HG03103 (cell line): ENCODE results near the gene ARHGAP5.
A peak's percentile ranks its signal among the peaks of the same experiment; 100 is the strongest.

Source experiments
- ATAC-seq: cut with Tn5 transposase; IDR thresholded peaks from one replicate; pipeline ENCODE4 v1.9.1; 2021; ENCODE audit warnings: low read depth; ENCODE audit not compliant: unreplicated experiment

Gene ARHGAP5, protein sequence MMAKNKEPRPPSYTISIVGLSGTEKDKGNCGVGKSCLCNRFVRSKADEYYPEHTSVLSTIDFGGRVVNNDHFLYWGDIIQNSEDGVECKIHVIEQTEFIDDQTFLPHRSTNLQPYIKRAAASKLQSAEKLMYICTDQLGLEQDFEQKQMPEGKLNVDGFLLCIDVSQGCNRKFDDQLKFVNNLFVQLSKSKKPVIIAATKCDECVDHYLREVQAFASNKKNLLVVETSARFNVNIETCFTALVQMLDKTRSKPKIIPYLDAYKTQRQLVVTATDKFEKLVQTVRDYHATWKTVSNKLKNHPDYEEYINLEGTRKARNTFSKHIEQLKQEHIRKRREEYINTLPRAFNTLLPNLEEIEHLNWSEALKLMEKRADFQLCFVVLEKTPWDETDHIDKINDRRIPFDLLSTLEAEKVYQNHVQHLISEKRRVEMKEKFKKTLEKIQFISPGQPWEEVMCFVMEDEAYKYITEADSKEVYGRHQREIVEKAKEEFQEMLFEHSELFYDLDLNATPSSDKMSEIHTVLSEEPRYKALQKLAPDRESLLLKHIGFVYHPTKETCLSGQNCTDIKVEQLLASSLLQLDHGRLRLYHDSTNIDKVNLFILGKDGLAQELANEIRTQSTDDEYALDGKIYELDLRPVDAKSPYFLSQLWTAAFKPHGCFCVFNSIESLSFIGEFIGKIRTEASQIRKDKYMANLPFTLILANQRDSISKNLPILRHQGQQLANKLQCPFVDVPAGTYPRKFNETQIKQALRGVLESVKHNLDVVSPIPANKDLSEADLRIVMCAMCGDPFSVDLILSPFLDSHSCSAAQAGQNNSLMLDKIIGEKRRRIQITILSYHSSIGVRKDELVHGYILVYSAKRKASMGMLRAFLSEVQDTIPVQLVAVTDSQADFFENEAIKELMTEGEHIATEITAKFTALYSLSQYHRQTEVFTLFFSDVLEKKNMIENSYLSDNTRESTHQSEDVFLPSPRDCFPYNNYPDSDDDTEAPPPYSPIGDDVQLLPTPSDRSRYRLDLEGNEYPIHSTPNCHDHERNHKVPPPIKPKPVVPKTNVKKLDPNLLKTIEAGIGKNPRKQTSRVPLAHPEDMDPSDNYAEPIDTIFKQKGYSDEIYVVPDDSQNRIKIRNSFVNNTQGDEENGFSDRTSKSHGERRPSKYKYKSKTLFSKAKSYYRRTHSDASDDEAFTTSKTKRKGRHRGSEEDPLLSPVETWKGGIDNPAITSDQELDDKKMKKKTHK (N-terminal part only)

DNA sequence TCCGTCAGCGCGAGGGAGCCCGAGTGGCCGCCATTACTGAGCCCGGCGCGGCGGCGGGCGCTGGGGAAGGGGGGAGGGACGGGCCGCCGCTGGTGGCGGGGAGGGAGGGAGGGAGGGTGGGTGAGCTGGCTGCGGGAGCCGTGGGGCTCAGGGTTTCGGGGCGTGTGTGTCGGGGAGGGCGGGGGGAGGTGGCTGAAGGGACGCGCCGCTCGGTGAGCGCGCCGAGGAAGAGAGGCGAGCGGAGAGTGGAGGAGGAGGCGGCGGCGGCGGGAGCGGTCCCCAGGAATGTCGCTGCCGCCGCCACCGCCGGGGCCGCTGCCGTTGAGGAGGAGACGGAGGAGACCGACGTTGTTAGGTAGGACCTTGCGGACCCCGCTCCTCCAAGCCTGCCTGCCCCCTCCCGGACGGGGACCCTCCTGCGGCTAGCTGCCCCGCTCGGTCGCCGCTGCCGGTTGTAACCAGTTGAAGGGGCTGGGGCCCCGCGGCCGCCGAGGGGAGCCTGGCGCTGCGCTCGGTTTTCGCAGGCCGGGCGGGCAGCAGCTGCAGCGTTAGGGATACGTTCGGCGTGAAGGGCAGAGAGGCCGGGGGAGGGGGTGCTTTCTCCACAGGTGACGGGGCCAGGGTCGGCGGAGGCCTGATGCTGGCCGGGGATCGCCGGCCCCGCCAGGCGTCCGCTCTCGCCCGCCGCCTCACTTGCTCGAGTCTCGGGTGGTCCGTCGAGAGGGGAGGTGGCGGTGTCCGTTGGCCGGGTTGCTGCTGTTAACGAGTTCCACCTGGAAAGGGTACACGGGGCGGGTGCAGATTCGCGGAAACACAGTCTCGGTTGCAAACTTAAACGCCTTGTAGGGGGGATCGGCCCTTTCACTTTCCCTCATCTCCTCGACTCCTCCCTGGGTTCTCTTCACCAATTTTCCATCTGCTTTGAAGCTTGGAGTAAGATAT lies at the start of gene ARHGAP5:
Gene ARHGAP5 (plus strand): TSS at position 224 of the 942 bp plus-strand sequence. CDS start 13,366 bp downstream, outside the sequence.
- ATAC-seq: peak; percentile 36

DNA sequence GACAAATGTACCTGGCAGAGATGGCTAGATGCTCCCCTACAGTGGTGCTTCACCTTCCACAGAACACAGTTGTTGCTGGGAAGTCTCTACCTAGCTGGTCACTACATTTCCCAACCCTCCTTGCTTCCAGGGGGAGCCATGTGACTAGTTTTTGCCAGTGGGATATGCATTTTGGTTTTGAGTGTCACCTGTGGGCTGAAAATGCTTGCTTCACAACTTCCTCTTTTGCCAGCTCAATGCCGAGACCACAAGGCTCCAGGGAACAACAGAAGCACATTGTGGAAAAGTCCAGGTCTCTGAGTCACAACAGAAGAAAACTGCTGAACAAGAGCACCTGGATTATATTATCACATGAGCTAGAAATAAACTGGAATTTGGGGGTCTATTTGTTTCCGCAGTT lies 48.5 kb upstream of the ARHGAP5 start:
- ATAC-seq: no peak

DNA sequence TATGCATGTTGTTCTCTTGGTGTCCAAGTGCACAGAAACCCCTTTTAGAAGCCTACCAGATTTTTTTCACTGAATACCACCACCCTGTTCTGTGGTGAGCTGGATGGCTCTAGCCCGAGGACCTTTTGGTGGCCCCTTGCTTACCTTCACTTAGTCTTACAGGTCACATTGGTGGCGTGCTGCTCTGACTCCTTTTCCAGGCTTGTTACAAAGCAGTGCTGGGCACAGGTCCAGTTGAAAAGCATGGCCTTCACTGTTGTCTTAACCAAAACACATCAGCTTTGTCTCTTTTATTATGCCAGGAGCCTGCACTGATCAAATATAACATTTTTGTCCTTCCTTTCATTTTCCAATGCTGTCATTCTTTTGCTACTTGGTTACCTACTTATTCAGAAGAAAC lies 43.6 kb upstream of the ARHGAP5 start:
- ATAC-seq: no peak

DNA sequence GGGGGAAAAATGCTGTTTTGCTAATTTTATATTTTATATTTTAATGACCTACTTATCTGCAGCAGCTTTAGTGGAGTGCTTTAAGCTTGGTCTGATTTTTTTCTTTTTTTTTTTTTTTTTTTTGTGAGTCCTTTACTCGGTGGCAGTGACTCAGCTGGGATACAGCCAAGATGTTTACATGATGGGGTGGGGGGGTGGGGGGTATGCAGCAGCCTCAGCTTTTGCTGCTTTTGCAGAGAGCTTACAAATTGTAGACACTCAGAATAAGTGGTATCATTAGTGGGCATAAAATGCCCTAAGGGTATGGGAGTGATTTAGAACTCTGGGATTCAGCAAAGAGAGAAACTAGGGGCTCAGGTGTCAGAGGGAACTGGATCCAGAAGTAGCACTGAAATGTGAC lies 38.2 kb upstream of the ARHGAP5 start:
- no peak for ATAC-seq

DNA sequence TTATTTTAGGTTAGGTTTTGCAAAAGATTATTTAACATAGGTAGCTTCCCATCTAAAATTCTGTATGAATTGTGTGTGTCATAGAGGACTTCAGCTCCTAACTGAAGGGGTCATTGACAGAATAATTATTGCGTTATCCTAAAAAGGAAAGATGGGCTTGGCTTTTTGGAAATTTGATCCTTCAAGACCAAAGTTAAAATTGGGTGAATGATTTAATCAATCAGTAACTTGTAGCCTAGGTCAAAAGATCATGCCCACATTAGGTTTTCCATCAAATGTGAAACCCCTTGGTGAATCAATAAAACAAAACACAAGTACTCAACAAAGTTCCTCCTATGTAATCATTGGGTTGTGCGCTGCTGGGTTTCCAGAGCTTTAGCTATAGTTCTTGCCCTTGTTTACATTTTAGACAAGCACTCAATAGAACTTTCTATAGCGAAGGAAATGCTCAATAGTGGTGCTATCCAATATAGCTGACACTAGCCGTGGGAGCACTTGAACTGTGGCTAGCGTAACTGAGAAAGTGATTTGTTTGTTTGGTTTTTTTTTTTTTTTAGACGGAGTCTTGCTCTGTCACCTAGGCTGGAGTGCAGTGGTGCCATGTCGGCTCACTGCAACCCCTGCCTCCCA lies 37.6 kb upstream of the ARHGAP5 start:
- ATAC-seq: no peak

DNA sequence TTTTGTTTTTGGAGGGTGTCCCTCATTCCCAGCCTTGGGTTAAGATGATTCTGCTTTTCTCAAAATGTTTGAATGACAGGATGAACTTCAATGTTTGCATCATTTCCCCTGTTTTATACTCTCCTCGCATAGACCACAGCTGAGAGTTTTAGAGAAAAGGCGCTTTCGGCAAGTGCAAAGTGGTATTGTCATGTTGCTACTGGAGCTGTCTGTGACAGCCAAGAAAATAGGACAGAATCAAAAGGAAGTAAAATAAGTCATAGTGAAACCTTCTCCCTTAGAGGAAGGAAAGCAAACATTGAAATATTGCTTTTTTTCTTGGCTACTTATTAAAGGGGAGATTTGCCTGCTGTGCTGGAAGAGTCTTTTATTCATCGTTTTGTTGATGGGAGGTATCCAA lies 33.5 kb upstream of the ARHGAP5 start:
- no peak for ATAC-seq

DNA sequence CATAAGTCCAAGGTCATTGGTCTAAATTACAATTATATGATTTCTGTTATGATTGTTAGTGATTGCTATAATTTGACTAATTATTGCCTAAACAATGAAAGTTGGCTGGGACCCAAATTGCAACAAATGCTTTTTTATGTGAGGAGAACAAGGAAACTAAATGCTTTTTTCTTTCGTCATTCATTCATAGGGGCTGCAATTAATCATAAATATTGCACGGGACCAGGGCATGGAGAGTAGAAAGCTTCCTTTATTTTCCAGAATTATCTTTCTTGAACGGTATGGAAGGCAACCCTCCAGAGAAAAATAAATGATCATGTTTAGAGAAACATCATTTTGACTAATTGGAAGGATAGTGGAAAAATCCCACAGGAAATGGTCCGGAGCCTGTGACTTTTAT lies 32.6 kb upstream of the ARHGAP5 start:
- ATAC-seq: no peak

DNA sequence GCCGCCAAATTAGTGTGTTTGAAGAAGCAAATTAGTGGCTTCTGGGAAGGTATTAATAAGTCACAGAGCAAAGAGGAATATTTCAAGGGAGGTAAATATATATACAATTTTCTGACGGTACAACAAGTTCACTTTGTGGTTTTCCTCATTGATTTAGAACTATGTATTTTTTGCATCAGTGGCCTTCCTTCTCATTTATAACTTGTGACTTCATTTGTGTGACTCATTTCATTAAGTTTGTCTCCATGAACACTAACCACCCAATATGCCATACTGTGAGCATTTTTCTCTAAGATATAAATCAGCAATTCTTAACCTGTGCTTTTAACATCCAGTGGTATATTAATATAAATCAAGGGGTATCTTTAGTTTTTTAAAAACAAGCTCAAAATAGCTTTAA lies 29.3 kb upstream of the ARHGAP5 start:
- no peak for ATAC-seq

DNA sequence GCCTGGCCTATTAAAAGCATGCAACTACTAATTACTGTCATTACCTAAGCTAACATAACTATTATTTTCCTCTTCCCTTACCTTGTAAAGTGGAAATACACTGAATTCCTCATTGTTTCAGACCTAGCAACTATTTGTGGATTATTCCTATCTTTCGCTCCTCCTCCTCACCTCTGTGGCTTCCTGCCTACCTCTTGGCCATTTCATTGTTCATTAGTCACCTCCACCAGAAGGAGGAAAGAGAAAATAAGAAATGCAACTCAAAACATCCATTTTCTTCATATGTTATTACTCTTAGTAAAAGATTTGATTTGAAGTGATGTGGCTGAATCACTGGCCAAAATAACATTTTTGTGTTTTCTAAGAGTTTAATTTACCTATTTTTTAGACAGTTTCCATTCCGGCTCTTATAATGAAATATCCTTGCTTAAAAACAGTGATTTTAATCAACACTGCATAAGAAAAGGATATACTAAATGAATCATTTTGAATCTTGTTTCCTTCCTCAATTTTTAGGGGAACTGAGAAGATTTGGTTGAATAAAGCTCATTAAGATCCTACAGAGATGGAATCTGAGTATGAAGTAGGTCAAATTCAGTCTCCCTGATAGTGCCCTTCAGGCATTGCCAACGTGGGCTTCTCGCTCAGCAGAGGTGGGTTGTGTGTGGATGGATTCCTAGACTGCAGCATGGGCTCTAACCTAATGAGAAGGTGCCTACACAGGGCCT lies 27.6 kb upstream of the ARHGAP5 start:
- ATAC-seq: no peak

DNA sequence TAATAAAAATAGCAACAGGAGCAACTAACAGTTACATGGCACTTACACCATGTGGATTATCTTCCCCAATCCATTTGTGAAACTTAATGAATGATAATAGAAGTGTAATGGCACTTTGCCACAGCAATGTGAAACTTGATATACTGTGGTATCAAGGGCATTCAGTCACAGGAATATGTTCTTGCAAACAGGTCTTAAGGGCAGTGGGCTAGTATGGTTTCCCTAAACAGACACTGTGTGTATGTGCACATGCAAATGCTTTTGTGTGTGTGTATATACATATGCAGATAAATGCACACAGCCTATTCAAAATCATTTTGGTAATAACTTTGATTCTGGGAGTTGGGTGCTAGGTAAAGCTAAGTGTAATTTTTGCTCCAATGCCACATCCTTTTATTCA lies 26.2 kb upstream of the ARHGAP5 start:
- no peak for ATAC-seq

DNA sequence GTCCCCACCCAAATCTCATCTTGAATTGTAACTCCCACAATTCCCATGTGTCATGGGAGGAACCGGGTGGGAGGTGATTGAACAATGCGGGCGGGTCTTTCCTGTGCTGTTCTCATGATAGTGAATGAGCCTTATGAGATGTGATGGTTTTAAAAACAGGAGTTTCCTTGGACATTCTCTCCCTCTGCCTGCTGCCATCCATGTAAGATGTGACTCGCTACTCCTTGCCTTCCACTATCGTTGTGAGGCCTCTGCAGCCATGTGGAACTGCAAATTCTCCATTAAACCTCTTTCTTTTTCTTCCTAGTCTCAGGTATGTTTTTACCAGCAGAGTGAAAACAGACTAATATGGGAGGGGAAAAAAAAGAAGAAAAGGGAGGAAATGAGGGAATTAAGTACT lies 22.6 kb upstream of the ARHGAP5 start:
- ATAC-seq: no peak

DNA sequence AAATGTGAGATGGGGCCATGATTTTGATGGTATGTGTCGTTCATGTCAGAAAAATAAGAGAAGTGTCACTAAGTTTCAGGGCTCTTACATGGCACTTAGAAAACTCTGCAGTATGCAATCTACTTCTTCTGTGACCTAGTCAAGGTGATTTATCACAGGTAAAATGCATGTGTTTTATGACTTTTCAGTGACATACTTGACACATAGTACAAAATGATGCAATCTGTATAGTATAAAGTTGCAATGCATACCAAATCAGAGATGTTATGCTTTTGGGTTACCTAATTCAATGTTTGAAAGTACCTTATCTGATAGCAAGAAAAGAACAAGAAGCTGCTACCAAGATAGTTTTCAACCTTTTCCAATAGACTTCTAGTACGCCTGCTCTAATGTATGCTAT lies 21.9 kb upstream of the ARHGAP5 start:
- ATAC-seq: no peak

DNA sequence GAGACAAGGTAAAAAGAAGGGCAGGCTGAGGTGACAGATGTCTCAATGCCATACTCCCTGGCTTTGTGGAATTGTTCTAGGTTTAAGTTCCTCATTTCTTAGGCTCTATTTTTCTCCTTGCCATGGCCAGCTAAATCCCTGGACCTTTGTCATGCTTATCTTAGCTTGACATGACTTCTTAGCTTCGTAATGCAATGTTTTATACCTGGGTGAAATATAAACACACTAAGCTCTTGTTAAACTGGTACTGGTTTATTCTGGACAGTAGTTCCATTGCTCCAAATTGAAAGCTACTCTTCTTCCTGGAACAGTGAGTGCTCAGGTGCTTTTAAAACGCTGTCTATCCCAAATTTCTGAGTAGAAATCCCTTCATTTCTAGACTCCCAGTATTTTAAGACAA lies 17.4 kb upstream of the ARHGAP5 start:
- no peak for ATAC-seq

DNA sequence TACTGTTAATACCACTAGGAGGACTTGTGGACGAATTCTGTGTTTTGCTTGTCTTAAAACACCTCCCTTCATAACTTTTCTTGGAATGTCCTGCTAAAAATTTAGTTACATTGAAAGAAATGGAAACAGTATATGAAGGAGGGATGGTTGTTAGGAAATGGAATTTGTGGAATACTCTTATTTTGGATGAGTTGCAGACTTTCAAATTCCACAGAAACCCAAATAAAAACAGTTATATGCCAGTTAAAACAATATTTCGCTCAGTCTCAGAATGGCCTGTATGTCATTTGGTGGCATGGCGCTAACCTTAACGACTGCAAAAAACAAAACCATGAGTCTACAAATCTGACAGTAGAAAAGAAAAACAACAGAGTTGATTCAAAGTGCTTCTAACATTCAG lies 12.2 kb upstream of the ARHGAP5 start:
- no peak for ATAC-seq

DNA sequence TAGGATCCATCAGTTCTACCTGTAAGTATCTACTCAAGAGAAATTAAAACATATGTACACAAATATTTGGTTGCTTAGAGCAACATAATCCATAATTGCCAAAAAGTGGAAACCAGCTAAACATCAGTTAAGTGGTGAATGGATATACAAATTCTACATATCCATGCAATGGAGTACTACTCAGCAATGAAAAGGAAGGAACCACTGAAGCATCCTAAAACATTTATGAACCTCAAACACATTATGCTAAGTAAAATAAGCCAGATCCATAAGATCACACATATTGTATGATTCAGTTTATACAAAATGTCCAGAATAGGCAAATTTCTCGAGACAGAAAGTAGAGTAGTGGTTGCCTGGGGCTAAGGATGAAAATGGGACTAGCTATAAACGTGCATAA lies 8.4 kb upstream of the ARHGAP5 start:
- no peak for ATAC-seq

DNA sequence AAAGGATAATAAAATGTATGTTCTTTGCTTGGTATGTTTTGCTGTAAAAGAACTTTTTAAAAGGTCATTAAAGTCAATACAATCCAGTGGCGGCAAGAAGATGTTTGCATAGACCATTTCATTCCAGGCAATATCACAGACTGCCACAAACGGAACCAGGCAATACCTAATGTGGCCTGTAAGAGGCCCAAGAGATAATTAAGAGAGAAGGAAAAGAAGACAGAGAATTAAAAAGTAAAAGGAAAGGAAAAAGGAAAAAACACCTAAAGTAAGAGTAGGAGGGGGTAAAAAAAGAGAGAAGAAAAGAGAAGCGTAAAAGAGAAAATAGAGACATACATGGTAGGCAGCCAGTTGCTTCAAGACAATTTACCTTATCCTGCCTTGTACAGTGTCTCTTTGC lies 6.8 kb upstream of the ARHGAP5 start:
- no peak for ATAC-seq

DNA sequence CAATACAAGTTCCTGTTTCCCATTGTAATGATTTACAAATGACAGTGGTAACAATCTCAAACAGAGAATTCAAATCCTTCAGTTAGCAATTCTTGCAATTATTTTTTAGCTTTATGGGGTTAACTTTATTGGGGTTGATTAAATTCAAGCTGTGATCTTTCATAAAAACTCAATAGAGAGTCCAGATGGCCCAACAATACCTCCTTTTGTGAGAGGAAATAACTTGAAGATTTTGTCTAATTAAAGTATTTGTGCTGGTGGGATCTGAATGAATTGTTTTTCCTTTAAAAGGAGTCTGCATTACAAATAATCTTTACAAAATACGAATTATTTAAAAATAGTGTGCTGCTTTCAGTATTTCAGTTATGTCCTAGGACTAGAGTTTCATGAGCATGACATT lies 4.4 kb upstream of the ARHGAP5 start:
- ATAC-seq: no peak

DNA sequence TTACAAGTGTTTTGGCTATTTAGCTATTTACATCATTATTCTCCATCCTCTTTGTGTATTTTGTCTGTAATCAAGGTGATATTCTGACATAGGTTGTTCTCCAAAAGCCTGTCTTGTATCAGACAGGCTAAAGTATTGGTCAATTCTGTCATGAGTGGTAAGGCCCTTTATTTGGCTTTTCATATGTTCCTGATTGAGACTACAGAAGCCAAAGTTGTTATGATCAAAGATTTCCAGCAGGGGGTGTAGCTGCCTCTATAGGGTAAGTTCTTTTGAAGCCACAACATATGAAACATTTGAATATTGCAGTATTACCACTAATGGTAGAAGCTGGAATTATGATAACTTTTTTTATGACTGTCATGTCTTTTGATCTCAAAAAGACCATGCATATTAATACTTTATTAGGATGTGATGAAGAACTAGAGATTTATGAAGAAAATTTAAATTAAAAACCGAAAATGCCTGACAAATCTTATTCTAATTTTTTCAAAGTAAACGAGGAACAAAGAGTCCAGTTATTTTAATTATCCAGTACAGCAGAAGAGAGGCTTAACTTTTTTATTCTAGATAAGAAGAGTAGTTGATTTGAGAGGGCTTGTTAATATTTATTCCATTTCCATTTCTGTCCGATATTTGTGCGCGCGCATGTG lies 3.4 kb upstream of the ARHGAP5 start:
- no peak for ATAC-seq
